HEK293 (cell line): ENCODE results near the gene PRDX2.
A peak's percentile ranks its signal among the peaks of the same experiment; 100 is the strongest.

ENCODE experiments used
- CTCF ChIA-PET: fragments of 350-600 bp; formaldehyde crosslinking; extraction: SDS; loops from one replicate; lab custom pipeline; 2021; ENCODE audit warnings: antibody characterized with exemption; lab: Yijun Ruan, JAX
- POLR2A ChIA-PET: fragments of 300-600 bp; formaldehyde crosslinking; extraction: SDS; loops from one replicate; lab custom pipeline; 2020; ENCODE audit warnings: antibody characterized with exemption, inconsistent platforms; lab: Yijun Ruan, JAX
- H3K27ac ChIP-seq: fragments of 200-500 bp; sonication (Bioruptor generic); 2 replicates; pipeline ENCODE4 v1.5.1; 2014; ENCODE audit warnings: low read depth, low read length, control low read depth, inconsistent platforms; ENCODE audit errors: extremely low read depth
- H3K36me3 ChIP-seq, 2 experiments: fragments of 200-500 bp in 1 of 2; sonication (Bioruptor generic) in 1 of 2; 1 replicate in 1 of 2; 2 replicates in 1 of 2; pipeline ENCODE4 v1.5.1; 2014 to 2017; ENCODE audit warnings: inconsistent platforms in 2 of 2, low read length in 2 of 2; ENCODE audit not compliant: control insufficient read depth in 2 of 2, insufficient read depth in 1 of 2
- H3K4me1 ChIP-seq: fragments of 200-500 bp; sonication (Bioruptor generic); 2 replicates; pipeline ENCODE4 v1.5.1; 2014; ENCODE audit warnings: mild to moderate bottlenecking, low read length, inconsistent platforms; ENCODE audit not compliant: control insufficient read depth, insufficient read depth
- H3K4me3 ChIP-seq: 2 replicates; pipeline ENCODE4 v1.5.1; 2011; ENCODE audit warnings: low read depth, mild to moderate bottlenecking, control low read depth, low read length, moderate library complexity
- H3K9me3 ChIP-seq: fragments of 200-500 bp; sonication (Bioruptor generic); 2 replicates; pipeline ENCODE4 v1.5.1; 2014; ENCODE audit warnings: low read depth, low read length, inconsistent platforms; ENCODE audit not compliant: control insufficient read depth, insufficient read depth
- HOXA7 ChIP-seq: sonication (generic); formaldehyde crosslinking; IDR thresholded peaks from 2 replicates; pipeline ENCODE4 v1.8.1; 2022; ENCODE audit warnings: missing genetic modification reagents, borderline replicate concordance
- KLF16 ChIP-seq: fragments of 450-650 bp; formaldehyde crosslinking; IDR thresholded peaks from 2 replicates; pipeline ENCODE4 v1.5.1; 2017; ENCODE audit warnings: missing biosample characterization, missing genetic modification characterization
- PRDM1 ChIP-seq: fragments of 450-650 bp; formaldehyde crosslinking; IDR thresholded peaks from 2 replicates; pipeline ENCODE4; 2016; ENCODE audit warnings: missing biosample characterization, missing genetic modification characterization
- WT1 ChIP-seq: fragments of 450-650 bp; formaldehyde crosslinking; IDR thresholded peaks from 2 replicates; pipeline ENCODE4 v1.5.1; 2016; ENCODE audit warnings: missing biosample characterization, missing genetic modification characterization
- ZBTB8A ChIP-seq: fragments of 450-650 bp; formaldehyde crosslinking; IDR thresholded peaks from 2 replicates; pipeline ENCODE4 v1.5.1; 2016; ENCODE audit warnings: missing biosample characterization, missing genetic modification characterization
- ZNF112 ChIP-seq: fragments of 450-650 bp; formaldehyde crosslinking; IDR thresholded peaks from 2 replicates; pipeline ENCODE4 v1.5.0; 2017; ENCODE audit warnings: missing biosample characterization, missing genetic modification characterization
- ZNF169 ChIP-seq: fragments of 450-650 bp; formaldehyde crosslinking; IDR thresholded peaks from 2 replicates; pipeline ENCODE4 v1.5.1; 2016; ENCODE audit warnings: missing biosample characterization, missing genetic modification characterization
- ZNF2 ChIP-seq: fragments of 450-650 bp; formaldehyde crosslinking; IDR thresholded peaks from 2 replicates; pipeline ENCODE4 v1.5.1; 2016; ENCODE audit warnings: missing biosample characterization, missing genetic modification characterization
- ZNF335 ChIP-seq: fragments of 450-650 bp; formaldehyde crosslinking; conservative IDR thresholded peaks from 2 replicates; pipeline ENCODE4 v1.5.1; 2016; ENCODE audit warnings: missing biosample characterization, missing genetic modification characterization
- ZNF350 ChIP-seq: fragments of 450-650 bp; formaldehyde crosslinking; IDR thresholded peaks from 2 replicates; pipeline ENCODE4 v1.5.0; 2017; ENCODE audit warnings: missing biosample characterization, mild to moderate bottlenecking, missing genetic modification characterization
- ZNF354C ChIP-seq: fragments of 450-650 bp; formaldehyde crosslinking; IDR thresholded peaks from 2 replicates; pipeline ENCODE4 v1.5.1; 2016; ENCODE audit warnings: missing biosample characterization, missing genetic modification characterization, low read depth, borderline replicate concordance
- ZNF391 ChIP-seq: fragments of 450-650 bp; formaldehyde crosslinking; IDR thresholded peaks from 2 replicates; pipeline ENCODE4 v1.5.1; 2016; ENCODE audit warnings: low read depth, missing biosample characterization, missing genetic modification characterization, borderline replicate concordance
- ZNF560 ChIP-seq: fragments of 450-650 bp; formaldehyde crosslinking; IDR thresholded peaks from 2 replicates; pipeline ENCODE4 v1.5.1; 2017; ENCODE audit warnings: missing biosample characterization, missing genetic modification characterization, borderline replicate concordance
- ZNF624 ChIP-seq: fragments of 450-650 bp; formaldehyde crosslinking; IDR thresholded peaks from 2 replicates; pipeline ENCODE4 v1.5.1; 2017; ENCODE audit warnings: missing biosample characterization, missing genetic modification characterization
- ZNF629 ChIP-seq: fragments of 450-650 bp; formaldehyde crosslinking; IDR thresholded peaks from 2 replicates; pipeline ENCODE4 v1.5.1; 2017; ENCODE audit warnings: missing biosample characterization, missing genetic modification characterization
- ZNF664 ChIP-seq: fragments of 450-650 bp; formaldehyde crosslinking; IDR thresholded peaks from 2 replicates; pipeline ENCODE4 v1.5.1; 2016; ENCODE audit warnings: missing biosample characterization, missing genetic modification characterization
- ZNF677 ChIP-seq: fragments of 450-650 bp; IDR thresholded peaks from 2 replicates; pipeline ENCODE4 v1.5.0; 2018; ENCODE audit warnings: missing biosample characterization, mild to moderate bottlenecking, missing genetic modification characterization, moderate library complexity
- ZNF776 ChIP-seq: fragments of 450-650 bp; formaldehyde crosslinking; IDR thresholded peaks from 2 replicates; pipeline ENCODE4 v1.5.0; 2017; ENCODE audit warnings: missing biosample characterization, missing genetic modification characterization, borderline replicate concordance
- TF ChIP-seq, protein P1 (sequence below): fragments of 450-650 bp; formaldehyde crosslinking; IDR thresholded peaks from 2 replicates; pipeline ENCODE4 v1.5.1; 2017; ENCODE audit warnings: missing biosample characterization, missing genetic modification characterization
- TF ChIP-seq, protein P2 (sequence below): fragments of 450-650 bp; formaldehyde crosslinking; IDR thresholded peaks from 2 replicates; pipeline ENCODE4 v1.5.1; 2016; ENCODE audit warnings: missing biosample characterization, missing genetic modification characterization
- TF ChIP-seq, protein P3 (sequence below): fragments of 450-650 bp; formaldehyde crosslinking; IDR thresholded peaks from 2 replicates; pipeline ENCODE4 v1.5.1; 2016; ENCODE audit warnings: missing biosample characterization, missing genetic modification characterization

The PRDX2 gene

DNA sequence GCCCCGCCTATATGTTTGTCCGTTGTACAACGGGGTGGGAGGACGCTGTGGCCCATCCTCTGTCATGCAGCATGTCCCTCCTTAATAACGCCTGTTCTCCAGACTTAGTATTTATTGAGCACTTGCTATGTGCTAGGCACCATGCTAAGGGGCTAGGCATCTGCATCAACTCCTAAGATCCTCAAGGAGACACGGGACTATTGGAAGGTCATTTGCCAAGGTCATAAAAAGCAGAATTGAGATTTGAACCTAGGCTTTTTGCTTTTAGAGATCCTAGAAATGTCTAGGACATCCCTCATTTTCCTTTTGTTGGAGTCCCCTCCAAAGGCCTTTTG is 34.9 kb upstream of the PRDX2 start:
- H3K4me3 ChIP-seq, result no peak overlapping the region
- ChIA-PET CTCF (interaction anchor here (0.9 to 1.9 kb wide), 7 partner anchors 9 to 49 kb away, joined by 3 to 12 read pairs (median 4); no protein-coding TSS in a partner anchor), POLR2A (no interaction called here)
- TF ChIP-seq ZBTB8A (tag by site-specific recombination), result no peak
- no peak for TF ChIP-seq ZNF624 (tag by site-specific recombination)
- no peak for TF ChIP-seq HOXA7 (CRISPR knock-in tag)
- peak; percentile 40 for TF ChIP-seq ZNF335
- TF ChIP-seq KLF16, result no peak
- TF ChIP-seq ZNF2 (tag by site-specific recombination), result no peak
- TF ChIP-seq, protein P1, sequence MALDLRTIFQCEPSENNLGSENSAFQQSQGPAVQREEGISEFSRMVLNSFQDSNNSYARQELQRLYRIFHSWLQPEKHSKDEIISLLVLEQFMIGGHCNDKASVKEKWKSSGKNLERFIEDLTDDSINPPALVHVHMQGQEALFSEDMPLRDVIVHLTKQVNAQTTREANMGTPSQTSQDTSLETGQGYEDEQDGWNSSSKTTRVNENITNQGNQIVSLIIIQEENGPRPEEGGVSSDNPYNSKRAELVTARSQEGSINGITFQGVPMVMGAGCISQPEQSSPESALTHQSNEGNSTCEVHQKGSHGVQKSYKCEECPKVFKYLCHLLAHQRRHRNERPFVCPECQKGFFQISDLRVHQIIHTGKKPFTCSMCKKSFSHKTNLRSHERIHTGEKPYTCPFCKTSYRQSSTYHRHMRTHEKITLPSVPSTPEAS, result no peak
- TF ChIP-seq WT1 (tag by site-specific recombination), result no peak
- TF ChIP-seq ZNF629 (tag by site-specific recombination), result no peak
- no peak for TF ChIP-seq ZNF169 (tag by site-specific recombination)
- TF ChIP-seq, protein P2, sequence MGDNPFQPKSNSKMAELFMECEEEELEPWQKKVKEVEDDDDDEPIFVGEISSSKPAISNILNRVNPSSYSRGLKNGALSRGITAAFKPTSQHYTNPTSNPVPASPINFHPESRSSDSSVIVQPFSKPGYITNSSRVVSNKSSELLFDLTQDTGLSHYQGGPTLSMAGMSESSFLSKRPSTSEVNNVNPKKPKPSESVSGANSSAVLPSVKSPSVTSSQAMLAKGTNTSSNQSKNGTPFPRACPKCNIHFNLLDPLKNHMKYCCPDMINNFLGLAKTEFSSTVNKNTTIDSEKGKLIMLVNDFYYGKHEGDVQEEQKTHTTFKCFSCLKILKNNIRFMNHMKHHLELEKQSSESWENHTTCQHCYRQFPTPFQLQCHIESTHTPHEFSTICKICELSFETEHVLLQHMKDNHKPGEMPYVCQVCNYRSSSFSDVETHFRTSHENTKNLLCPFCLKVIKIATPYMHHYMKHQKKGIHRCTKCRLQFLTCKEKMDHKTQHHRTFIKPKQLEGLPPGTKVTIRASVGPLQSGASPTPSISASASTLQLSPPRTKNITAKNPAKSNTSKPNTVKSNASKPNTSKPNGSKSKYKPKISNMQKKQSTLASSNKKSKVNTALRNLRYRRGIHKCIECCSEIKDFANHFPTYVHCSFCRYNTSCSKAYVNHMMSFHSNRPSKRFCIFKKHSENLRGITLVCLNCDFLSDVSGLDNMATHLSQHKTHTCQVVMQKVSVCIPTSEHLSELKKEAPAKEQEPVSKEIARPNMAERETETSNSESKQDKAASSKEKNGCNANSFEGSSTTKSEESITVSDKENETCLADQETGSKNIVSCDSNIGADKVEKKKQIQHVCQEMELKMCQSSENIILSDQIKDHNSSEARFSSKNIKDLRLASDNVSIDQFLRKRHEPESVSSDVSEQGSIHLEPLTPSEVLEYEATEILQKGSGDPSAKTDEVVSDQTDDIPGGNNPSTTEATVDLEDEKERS (tag by site-specific recombination), result no peak
- TF ChIP-seq ZNF354C, result no peak
- TF ChIP-seq, protein P3, sequence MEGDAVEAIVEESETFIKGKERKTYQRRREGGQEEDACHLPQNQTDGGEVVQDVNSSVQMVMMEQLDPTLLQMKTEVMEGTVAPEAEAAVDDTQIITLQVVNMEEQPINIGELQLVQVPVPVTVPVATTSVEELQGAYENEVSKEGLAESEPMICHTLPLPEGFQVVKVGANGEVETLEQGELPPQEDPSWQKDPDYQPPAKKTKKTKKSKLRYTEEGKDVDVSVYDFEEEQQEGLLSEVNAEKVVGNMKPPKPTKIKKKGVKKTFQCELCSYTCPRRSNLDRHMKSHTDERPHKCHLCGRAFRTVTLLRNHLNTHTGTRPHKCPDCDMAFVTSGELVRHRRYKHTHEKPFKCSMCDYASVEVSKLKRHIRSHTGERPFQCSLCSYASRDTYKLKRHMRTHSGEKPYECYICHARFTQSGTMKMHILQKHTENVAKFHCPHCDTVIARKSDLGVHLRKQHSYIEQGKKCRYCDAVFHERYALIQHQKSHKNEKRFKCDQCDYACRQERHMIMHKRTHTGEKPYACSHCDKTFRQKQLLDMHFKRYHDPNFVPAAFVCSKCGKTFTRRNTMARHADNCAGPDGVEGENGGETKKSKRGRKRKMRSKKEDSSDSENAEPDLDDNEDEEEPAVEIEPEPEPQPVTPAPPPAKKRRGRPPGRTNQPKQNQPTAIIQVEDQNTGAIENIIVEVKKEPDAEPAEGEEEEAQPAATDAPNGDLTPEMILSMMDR (tag by site-specific recombination), result no peak
- no peak for TF ChIP-seq ZNF112 (tag by site-specific recombination)
- no peak for TF ChIP-seq PRDM1 (tag by site-specific recombination)
- 0 out of 2 replicates have a peak, but pooled peaks have one; percentile 1 for TF ChIP-seq ZNF391 (tag by site-specific recombination)
- no peak for TF ChIP-seq ZNF350 (tag by site-specific recombination)
- TF ChIP-seq ZNF560 (tag by site-specific recombination), result no peak
- TF ChIP-seq ZNF776 (tag by site-specific recombination), result no peak
- no peak for TF ChIP-seq ZNF677 (tag by site-specific recombination)
- peak; percentile 98 for TF ChIP-seq ZNF664
- no peaks in the 10 kb centered on the region for H3K36me3 ChIP-seq
- no peak overlapping the region for H3K27ac ChIP-seq
- 0 out of 2 replicates have a peak, but pooled peaks cover 2% of the 10 kb centered on the region for H3K4me1 ChIP-seq
- no peaks in the 10 kb centered on the region for H3K9me3 ChIP-seq
